Stimulated activated CD4-positive, alpha-beta T cell treated with anti-CD3 and anti-CD28 coated beads, TNF-alpha, amount 100 ng/mL, for 24 hours (primary cell): Measurements from ENCODE around the gene KANK2.
"Not testable (repeated sequence)": the region's sequence is repeated elsewhere in the genome, so short reads cannot be mapped to it uniquely, and the experiment has no call there.

Experiments used
- DNase-seq, 3 experiments: peaks; one replicate each; pipeline ENCODE4 v3.0.0-alpha.2; 2020; ENCODE audit warnings: low read depth in 3 of 3

KANK2 gene

GRCh38 chr19:11140023-11140538 lies 57.3 kb downstream of the KANK2 start:
- not testable (repeated sequence) for DNase-seq

DNA sequence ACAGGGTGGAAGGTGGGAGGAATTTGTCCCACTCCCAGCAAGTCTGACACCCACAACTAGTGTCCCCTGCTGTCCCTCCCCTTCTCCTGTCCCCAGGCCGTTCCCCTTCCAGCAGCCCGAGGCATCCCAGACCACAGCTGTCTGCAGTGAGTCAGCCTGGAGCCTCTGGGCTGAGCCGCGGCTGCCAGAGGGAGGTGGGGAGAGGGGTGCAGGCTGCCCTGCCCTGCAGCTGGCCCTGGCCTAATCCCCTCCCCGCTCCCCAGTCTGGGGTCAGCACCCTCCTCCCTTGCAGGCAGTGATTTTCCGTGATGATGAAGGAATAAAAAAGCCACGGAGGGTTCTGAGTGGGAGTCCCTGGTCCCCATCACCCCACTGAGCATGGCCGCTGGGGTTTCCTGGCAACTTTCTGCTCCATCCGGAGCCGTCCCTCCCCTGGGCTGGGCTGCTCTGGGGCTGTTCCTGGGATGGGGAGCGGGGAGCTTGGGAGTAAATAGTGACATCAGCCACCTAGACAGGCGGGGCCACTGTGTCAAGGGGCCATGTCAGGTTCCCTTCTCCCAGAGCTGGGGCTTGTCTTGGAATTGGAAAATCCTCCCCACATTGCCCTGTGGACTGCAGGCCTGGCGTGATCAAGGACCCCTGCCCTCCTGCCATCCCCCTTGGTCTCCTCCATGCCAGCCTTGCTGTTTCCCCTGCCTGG lies 58.6 kb downstream of the KANK2 start:
- DNase-seq, result no peak

- peak; percentile 15 to 46 (median 16) for DNase-seq
Measured at GRCh38 chr19:11137542-11138384, 59.6 kb downstream of the KANK2 start.

GRCh38 chr19:11136400-11137101 lies 60.8 kb downstream of the KANK2 start:
- DNase-seq, result no peak

DNA sequence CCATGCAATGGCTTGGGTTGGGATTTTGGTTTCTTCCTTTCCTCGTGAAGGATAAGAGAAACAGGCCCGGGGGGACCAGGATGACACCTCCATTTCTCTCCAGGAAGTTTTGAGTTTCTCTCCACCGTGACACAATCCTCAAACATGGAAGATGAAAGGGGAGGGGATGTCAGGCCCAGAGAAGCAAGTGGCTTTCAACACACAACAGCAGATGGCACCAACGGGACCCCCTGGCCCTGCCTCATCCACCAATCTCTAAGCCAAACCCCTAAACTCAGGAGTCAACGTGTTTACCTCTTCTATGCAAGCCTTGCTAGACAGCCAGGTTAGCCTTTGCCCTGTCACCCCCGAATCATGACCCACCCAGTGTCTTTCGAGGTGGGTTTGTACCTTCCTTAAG lies 65.9 kb downstream of the KANK2 start:
- no peak for DNase-seq

- DNase-seq, result peak; percentile 38 to 68 (median 68)
Measured at GRCh38 chr19:11130824-11131455, 66.4 kb downstream of the KANK2 start.

- DNase-seq, result no peak
Measured at GRCh38 chr19:11127905-11128304, 69.4 kb downstream of the KANK2 start.

DNA sequence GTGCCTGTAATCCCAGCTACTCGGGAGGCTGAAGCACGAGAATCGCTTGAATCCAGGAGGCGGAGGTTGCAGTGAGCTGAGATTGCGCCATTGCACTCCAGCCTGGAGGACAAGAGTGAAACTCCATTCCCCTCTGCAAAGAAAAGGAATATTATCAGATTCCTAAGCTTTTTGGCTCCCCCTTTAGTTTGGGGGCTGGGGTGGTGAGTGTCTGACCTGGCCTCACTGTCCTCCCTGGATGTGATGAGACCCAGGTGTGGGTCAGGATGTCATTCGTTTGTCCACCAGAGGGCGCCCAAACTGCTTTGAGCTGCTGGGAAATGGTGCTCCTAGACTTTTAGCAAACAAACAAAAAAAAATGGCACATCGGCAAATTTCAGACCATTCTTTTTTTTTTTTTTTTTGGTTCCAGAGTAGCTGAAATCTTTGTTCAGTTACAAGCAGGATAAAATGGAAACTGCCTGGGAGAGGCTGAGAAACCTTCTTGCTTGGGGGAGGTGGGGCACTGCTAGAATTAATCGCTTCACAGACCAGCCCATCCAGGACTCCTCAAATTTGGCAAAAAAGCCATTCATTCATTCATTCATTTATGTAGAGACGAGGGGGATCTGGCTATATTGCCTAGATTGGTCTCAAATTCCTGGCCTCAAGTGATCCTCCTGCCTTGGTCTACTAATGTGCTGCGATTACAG lies 71.2 kb downstream of the KANK2 start:
- DNase-seq, result peak; percentile 56 to 72 (median 72)

- DNase-seq, result not testable (repeated sequence)
Measured at GRCh38 chr19:11124157-11124556, 73.2 kb downstream of the KANK2 start.

DNA sequence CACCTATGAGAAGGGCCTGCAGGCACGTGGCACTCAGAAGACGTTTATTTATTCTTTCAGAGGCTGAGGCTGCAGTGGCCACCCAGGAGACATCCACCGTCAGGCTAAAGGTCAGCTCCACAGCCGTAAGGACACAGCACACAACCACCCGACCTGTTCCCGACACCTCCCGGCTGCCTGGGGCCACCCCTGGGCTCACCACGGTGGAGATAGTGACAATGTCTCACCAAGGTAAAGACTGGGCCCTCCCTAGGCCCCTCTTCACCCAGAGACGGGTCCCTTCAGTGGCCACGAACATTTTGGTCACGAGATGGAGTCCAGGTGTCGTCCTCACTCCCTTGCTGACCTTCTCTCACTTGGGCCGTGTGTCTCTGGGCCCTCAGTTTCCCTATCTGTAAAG lies 74.2 kb downstream of the KANK2 start:
- no peak for DNase-seq

DNA sequence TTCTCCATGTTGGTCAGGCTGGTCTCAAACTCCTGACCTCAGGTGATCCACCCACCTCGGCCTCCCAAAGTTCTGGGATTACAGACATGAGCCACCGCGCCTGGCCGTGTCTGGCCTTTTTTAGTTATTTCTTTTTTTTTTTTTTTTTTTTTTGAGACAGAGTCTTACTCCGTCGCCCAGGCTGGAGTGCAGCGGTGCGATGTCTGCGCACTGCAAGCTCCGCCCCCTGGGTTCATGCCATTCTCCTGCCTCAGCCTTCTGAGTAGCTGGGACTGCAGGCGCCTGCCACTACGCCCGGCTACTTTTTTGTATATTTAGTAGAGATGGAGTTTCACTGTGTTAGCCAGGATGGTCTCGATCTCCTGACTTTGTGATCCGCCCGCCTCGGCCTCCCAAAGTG lies 75.4 kb downstream of the KANK2 start:
- not testable (repeated sequence) for DNase-seq

DNA sequence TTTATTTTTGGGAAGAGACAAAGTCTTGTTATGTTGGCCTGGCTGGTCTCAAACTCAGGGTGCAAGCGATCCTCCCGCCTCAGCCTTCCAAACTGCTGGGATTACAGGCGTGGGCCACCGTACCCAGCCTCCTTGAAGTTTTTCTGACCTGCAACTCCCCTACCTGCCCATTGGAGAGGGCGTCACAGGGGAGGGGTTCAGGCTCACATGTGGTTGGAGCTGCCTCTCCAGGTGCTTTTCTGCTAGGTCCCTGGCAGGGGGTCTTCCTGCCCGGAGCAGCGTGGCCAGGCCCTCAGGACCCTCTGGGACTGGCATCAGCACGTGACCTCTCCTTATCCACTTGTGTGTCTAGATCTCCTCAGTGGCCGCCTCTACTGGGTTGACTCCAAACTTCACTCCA lies 80.8 kb downstream of the KANK2 start:
- DNase-seq, result no peak

- DNase-seq, result no peak
Measured at GRCh38 chr19:11115895-11116446, 81.4 kb downstream of the KANK2 start.

GRCh38 chr19:11115042-11115441 lies 82.3 kb downstream of the KANK2 start:
- no peak for DNase-seq
